Measurements from ENCODE around the gene MAU2.
"Not testable (repeated sequence)": the region's sequence is repeated elsewhere in the genome, so short reads cannot be mapped to it uniquely, and the experiment has no call there.

Gene MAU2

GRCh38 chr19:19347401-19348110, 26.9 kb downstream of the MAU2 start:
- no peak for DNase-seq

- DNase-seq: no peak
Observed at GRCh38 chr19:19348266-19348665, 27.6 kb downstream of the MAU2 start.

- no peak for DNase-seq
Observed at GRCh38 chr19:19349365-19349764, 28.7 kb downstream of the MAU2 start.

GRCh38 chr19:19350756-19351155, 30.1 kb downstream of the MAU2 start:
- not testable (repeated sequence) for DNase-seq

GRCh38 chr19:19352823-19353222, 32.2 kb downstream of the MAU2 start:
- no peak for DNase-seq

GRCh38 chr19:19354007-19354406, 33.4 kb downstream of the MAU2 start:
- DNase-seq: no peak

GRCh38 chr19:19354932-19355331, 34.3 kb downstream of the MAU2 start:
- DNase-seq: no peak

- DNase-seq: no peak
Observed at GRCh38 chr19:19355606-19356139, 35.0 kb downstream of the MAU2 start.

- no peak for DNase-seq
Observed at GRCh38 chr19:19356500-19356899, 35.9 kb downstream of the MAU2 start.

GRCh38 chr19:19356901-19357566, 36.4 kb downstream of the MAU2 start:
- no peak for DNase-seq

GRCh38 chr19:19361075-19361594, 40.5 kb downstream of the MAU2 start:
- DNase-seq: peak; percentile 74

GRCh38 chr19:19362075-19362474, 41.4 kb downstream of the MAU2 start:
- no peak for DNase-seq

GRCh38 chr19:19366434-19367396, 46.1 kb downstream of the MAU2 start:
- peak; percentile 72 for DNase-seq

- DNase-seq: no peak
Observed at GRCh38 chr19:19368087-19368486, 47.5 kb downstream of the MAU2 start.

GRCh38 chr19:19371059-19371458, 50.4 kb downstream of the MAU2 start:
- DNase-seq: no peak

- no peak for DNase-seq
Observed at GRCh38 chr19:19372656-19373416, 52.2 kb downstream of the MAU2 start.

- no peak for DNase-seq
Observed at GRCh38 chr19:19379527-19379926, 58.9 kb downstream of the MAU2 start.

- DNase-seq: not testable (repeated sequence)
Observed at GRCh38 chr19:19380316-19380715, 59.7 kb downstream of the MAU2 start.

GRCh38 chr19:19381007-19381926, 60.6 kb downstream of the MAU2 start:
- DNase-seq: no peak

GRCh38 chr19:19382118-19382517, 61.5 kb downstream of the MAU2 start:
- DNase-seq: no peak

GRCh38 chr19:19384486-19384885, 63.9 kb downstream of the MAU2 start:
- DNase-seq: no peak
